HepG2 (cell line): Measurements from ENCODE around the gene EPS8L3. TPM values are rescaled to one million over a fixed set of nuclear protein-coding genes. Genes with fewer than 3 reads are reported as not detected.

Experiments used
- ASH2L ChIP-seq: fragments of 300-600, 200-600 bp; sonication (generic); IDR thresholded peaks from 2 replicates; pipeline ENCODE4 v1.7.0; 2017; ENCODE audit warnings: low read depth, mild to moderate bottlenecking, moderate library complexity, mixed read lengths, low read length; ENCODE audit not compliant: insufficient read length
- BRCA1 ChIP-seq: sonication (generic); formaldehyde crosslinking; IDR thresholded peaks from 2 replicates; pipeline ENCODE4 v1.4.0; 2020; ENCODE audit warnings: missing genetic modification reagents
- FOXC1 ChIP-seq: sonication (generic); formaldehyde crosslinking; IDR thresholded peaks from 2 replicates; pipeline ENCODE4 v1.8.0; 2022; ENCODE audit warnings: mild to moderate bottlenecking, missing genetic modification reagents, borderline replicate concordance
- GATA4 ChIP-seq: sonication (generic); IDR thresholded peaks from 2 replicates; pipeline ENCODE4 v1.6.1; 2016; ENCODE audit warnings: antibody characterized with exemption, low read depth, borderline replicate concordance
- GATAD1 ChIP-seq: IDR thresholded peaks from 2 replicates; pipeline ENCODE4 v1.6.1; 2016; ENCODE audit warnings: missing genetic modification reagents, missing compliant biosample characterization
- GATAD2A ChIP-seq: IDR thresholded peaks from 2 replicates; pipeline ENCODE4 v1.6.1; 2016
- HHEX ChIP-seq: IDR thresholded peaks from 2 replicates; pipeline ENCODE4 v1.6.1; 2016; ENCODE audit warnings: control low read depth
- ISL2 ChIP-seq: sonication (generic); formaldehyde crosslinking; IDR thresholded peaks from 2 replicates; pipeline ENCODE4 v1.5.0; 2020; ENCODE audit warnings: missing genetic modification reagents
- KAT7 ChIP-seq: IDR thresholded peaks from 2 replicates; pipeline ENCODE4 v1.6.1; 2018; ENCODE audit warnings: borderline replicate concordance, missing compliant biosample characterization
- KLF13 ChIP-seq: sonication (generic); formaldehyde crosslinking; IDR thresholded peaks from 2 replicates; pipeline ENCODE4 v1.4.0; 2020; ENCODE audit warnings: mild to moderate bottlenecking, missing genetic modification reagents
- LCORL ChIP-seq, 2 experiments: fragments of 450-650 bp in 1 of 2; sonication (generic) in 1 of 2; formaldehyde crosslinking in 1 of 2; IDR thresholded peaks; 2 replicates each; pipeline versions ENCODE4 v1.5.0 to v1.6.1; 2017 to 2020; ENCODE audit warnings: antibody characterized with exemption in 1 of 2, missing genetic modification reagents in 1 of 2
- MAZ ChIP-seq, 2 experiments: sonication (generic) in 1 of 2; formaldehyde crosslinking in 1 of 2; IDR thresholded peaks; 2 replicates each; pipeline versions ENCODE4 v1.5.0 to v1.6.1; 2012 to 2020; ENCODE audit warnings: low read depth in 2 of 2, mild to moderate bottlenecking in 2 of 2, borderline replicate concordance in 1 of 2, improper control_type of control experiment in 1 of 2, low read length in 1 of 2, missing genetic modification reagents in 1 of 2, moderate library complexity in 1 of 2
- MED1 ChIP-seq: sonication (generic); formaldehyde crosslinking; IDR thresholded peaks from 2 replicates; pipeline ENCODE4 v1.4.0; 2020; ENCODE audit warnings: missing genetic modification reagents
- MED8 ChIP-seq: sonication (generic); formaldehyde crosslinking; IDR thresholded peaks from 2 replicates; pipeline ENCODE4 v1.8.1; 2023; ENCODE audit warnings: mild to moderate bottlenecking, missing genetic modification reagents; ENCODE audit not compliant: insufficient replicate concordance
- MLLT10 ChIP-seq: sonication (generic); formaldehyde crosslinking; IDR thresholded peaks from 2 replicates; pipeline ENCODE4 v1.4.0; 2020; ENCODE audit warnings: missing genetic modification reagents
- SMAD3 ChIP-seq: sonication (generic); formaldehyde crosslinking; IDR thresholded peaks from 2 replicates; pipeline ENCODE4 v1.4.0; 2020; ENCODE audit warnings: missing genetic modification reagents
- SP140L ChIP-seq: sonication (generic); formaldehyde crosslinking; IDR thresholded peaks from 2 replicates; pipeline ENCODE4 v1.4.0; 2020; ENCODE audit warnings: missing genetic modification reagents, borderline replicate concordance
- ZBTB8A ChIP-seq: sonication (generic); formaldehyde crosslinking; IDR thresholded peaks from 2 replicates; pipeline ENCODE4 v1.4.0; 2020; ENCODE audit warnings: mild to moderate bottlenecking, low read depth, missing genetic modification reagents, borderline replicate concordance
- ZMYM2 ChIP-seq: sonication (generic); formaldehyde crosslinking; IDR thresholded peaks from 2 replicates; pipeline ENCODE4 v1.8.0; 2022; ENCODE audit warnings: mild to moderate bottlenecking, missing genetic modification reagents
- ZNF431 ChIP-seq: sonication (generic); formaldehyde crosslinking; IDR thresholded peaks from 2 replicates; pipeline ENCODE4 v1.9.0; 2022; ENCODE audit warnings: missing genetic modification reagents, low read depth, mild to moderate bottlenecking, borderline replicate concordance
- ZNF550 ChIP-seq: sonication (generic); formaldehyde crosslinking; IDR thresholded peaks from 2 replicates; pipeline ENCODE4 v1.4.0; 2020; ENCODE audit warnings: mild to moderate bottlenecking, missing genetic modification reagents, borderline replicate concordance
- ZNF589 ChIP-seq: sonication (generic); formaldehyde crosslinking; conservative IDR thresholded peaks from 2 replicates; pipeline ENCODE4 v1.8.0; 2022; ENCODE audit warnings: mild to moderate bottlenecking, moderate library complexity, missing genetic modification reagents
- ZNF616 ChIP-seq: sonication (generic); formaldehyde crosslinking; IDR thresholded peaks from 2 replicates; pipeline ENCODE4 v1.5.0; 2020; ENCODE audit warnings: low read depth, mild to moderate bottlenecking, missing genetic modification reagents
- ZSCAN31 ChIP-seq: sonication (generic); formaldehyde crosslinking; IDR thresholded peaks from 2 replicates; pipeline ENCODE4 v1.5.0; 2020; ENCODE audit warnings: low read depth, mild to moderate bottlenecking, missing genetic modification reagents
- polyA plus RNA-seq, 8 experiments: library from polyadenylated mRNA; depleted of rRNA in 3 of 8; stranded (reverse) in 7 of 8; unstranded in 1 of 8; fragments of >200 nt; fragmentation: Illumina TruSeq in 4 of 8; extraction: Trizol in 4 of 8; gene quantifications; 2 replicates each; pipeline versions ENCODE4 v1.2.1 to v1.2.3, GENCODE V29; 2011 to 2016; ENCODE audit warnings: low read depth in 4 of 8, missing spikeins in 1 of 8, mixed read lengths in 1 of 8; ENCODE audit not compliant: insufficient read depth in 1 of 8
- total RNA-seq, 5 experiments: library from RNA; depleted of rRNA; stranded (reverse); fragments of >200 nt; fragmentation: Illumina TruSeq; extraction: Trizol; gene quantifications; 2 replicates each; pipeline ENCODE4 v1.2.3, GENCODE V29; 2016; ENCODE audit warnings: low read depth in 1 of 5
- TF ChIP-seq, protein P1 (sequence below): sonication (generic); formaldehyde crosslinking; IDR thresholded peaks from 2 replicates; pipeline ENCODE4 v1.5.0; 2020; ENCODE audit warnings: mild to moderate bottlenecking, missing genetic modification reagents
- TF ChIP-seq, protein P2 (sequence below): sonication (generic); formaldehyde crosslinking; IDR thresholded peaks from 2 replicates; pipeline ENCODE4 v1.8.0; 2022; ENCODE audit warnings: mild to moderate bottlenecking, missing genetic modification reagents, moderate library complexity

EPS8L3 gene
- total and polyA plus RNA-seq, 2 of the 13 experiments (the other 11 are each of a cell fraction or from before 2014, with no cell fraction given), result 18.2 to 106 TPM

DNA sequence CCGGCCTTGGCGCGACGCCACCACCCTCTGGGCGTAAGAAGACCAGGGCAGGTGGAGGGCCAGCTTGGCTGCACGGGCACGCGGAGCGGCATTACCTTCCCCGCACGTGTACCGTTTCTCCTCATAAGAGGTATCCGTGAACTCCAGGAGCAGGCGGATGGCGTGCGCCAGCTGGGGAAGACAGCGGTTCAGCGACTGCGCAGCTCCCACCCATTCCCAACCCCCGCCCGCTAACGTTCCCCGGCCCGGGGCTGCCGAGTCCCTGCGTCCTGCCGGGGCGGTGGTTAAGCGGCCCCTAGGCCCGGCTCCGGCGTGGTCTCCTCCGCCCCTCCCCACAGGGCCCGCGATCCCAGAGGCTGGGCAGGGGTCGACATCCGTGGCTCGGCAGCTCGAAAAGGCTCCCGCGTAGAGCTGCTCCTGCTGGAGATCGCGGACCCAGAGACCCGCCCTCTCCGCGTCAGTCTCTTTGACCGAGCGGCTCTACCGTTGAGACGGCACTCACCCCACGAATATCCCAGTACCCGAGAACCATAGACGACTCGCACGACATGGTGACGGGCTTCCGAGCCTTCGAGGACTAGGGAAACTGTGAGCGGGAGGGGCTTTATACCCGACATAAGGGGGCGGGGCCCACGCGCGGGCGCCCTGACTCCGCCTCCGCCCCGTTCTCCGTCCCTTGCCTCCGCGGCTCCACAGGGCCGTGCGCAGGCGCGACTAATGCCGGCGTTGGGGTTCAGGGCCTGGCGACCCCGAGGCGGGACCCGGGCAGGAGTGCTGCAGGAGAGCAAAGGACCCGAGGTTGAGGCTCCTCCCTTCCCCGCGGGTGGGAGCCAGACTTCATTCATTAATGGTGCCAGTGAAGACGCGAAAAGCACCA is 23.7 kb downstream of the EPS8L3 start (continued):
- TF ChIP-seq ZNF431 (CRISPR knock-in tag), result no peak
- TF ChIP-seq ZNF550, result no peak
- no peak for TF ChIP-seq SP140L (CRISPR knock-in tag)
- peak; percentile 46; the same call in 1 of the 2 replicates for TF ChIP-seq ZNF616 (CRISPR knock-in tag)
- no peak for TF ChIP-seq LCORL (IDR thresholded peaks at IDR 0.05)
- TF ChIP-seq LCORL (CRISPR knock-in tag; IDR thresholded peaks at IDR 0.05), result peak; percentile 67; the same call in 1 of the 2 replicates
- 0 out of 2 replicates have a peak, but pooled peaks have one; percentile 23 for TF ChIP-seq ZNF589 (CRISPR knock-in tag)
- no peak for TF ChIP-seq BRCA1 (CRISPR knock-in tag)
- TF ChIP-seq FOXC1, result peak; percentile 84
- peak; percentile 72; the same call in 1 of the 2 replicates for TF ChIP-seq GATA4
- no peak for TF ChIP-seq ISL2
- TF ChIP-seq MED8 (CRISPR knock-in tag), result no peak
- 0 out of 2 replicates have a peak, but pooled peaks have one; percentile 35 for TF ChIP-seq KAT7 (CRISPR knock-in tag)
- TF ChIP-seq, protein P1, sequence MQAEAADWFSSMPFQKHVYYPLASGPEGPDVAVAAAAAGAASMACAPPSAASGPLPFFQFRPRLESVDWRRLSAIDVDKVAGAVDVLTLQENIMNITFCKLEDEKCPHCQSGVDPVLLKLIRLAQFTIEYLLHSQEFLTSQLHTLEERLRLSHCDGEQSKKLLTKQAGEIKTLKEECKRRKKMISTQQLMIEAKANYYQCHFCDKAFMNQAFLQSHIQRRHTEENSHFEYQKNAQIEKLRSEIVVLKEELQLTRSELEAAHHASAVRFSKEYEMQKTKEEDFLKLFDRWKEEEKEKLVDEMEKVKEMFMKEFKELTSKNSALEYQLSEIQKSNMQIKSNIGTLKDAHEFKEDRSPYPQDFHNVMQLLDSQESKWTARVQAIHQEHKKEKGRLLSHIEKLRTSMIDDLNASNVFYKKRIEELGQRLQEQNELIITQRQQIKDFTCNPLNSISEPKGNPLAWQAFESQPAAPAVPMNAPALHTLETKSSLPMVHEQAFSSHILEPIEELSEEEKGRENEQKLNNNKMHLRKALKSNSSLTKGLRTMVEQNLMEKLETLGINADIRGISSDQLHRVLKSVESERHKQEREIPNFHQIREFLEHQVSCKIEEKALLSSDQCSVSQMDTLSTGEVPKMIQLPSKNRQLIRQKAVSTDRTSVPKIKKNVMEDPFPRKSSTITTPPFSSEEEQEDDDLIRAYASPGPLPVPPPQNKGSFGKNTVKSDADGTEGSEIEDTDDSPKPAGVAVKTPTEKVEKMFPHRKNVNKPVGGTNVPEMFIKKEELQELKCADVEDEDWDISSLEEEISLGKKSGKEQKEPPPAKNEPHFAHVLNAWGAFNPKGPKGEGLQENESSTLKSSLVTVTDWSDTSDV (CRISPR knock-in tag), result peak; percentile 84; the same call in 1 of the 2 replicates
- peak; percentile 14; the same call in 1 of the 2 replicates for TF ChIP-seq GATAD2A (CRISPR knock-in tag)
- TF ChIP-seq GATAD1 (CRISPR knock-in tag), result peak; percentile 8; the same call in 1 of the 2 replicates
- TF ChIP-seq ZBTB8A (CRISPR knock-in tag), result peak; percentile 69; the same call in 1 of the 2 replicates
- TF ChIP-seq MLLT10, result no peak
- 0 out of 2 replicates have a peak, but pooled peaks have one; percentile 16 for TF ChIP-seq MED1 (CRISPR knock-in tag)
- peak; percentile 58; the same call in 1 of the 2 replicates for TF ChIP-seq ZMYM2 (CRISPR knock-in tag)
- peak; percentile 89 for TF ChIP-seq MAZ (IDR thresholded peaks at IDR 0.05; ENCODE audit: borderline replicate concordance, low read depth, low read length)
- peak; percentile 94 for TF ChIP-seq MAZ (CRISPR knock-in tag; IDR thresholded peaks at IDR 0.05; ENCODE audit: low read depth)
- no peak for TF ChIP-seq HHEX (CRISPR knock-in tag)
- TF ChIP-seq, protein P2, sequence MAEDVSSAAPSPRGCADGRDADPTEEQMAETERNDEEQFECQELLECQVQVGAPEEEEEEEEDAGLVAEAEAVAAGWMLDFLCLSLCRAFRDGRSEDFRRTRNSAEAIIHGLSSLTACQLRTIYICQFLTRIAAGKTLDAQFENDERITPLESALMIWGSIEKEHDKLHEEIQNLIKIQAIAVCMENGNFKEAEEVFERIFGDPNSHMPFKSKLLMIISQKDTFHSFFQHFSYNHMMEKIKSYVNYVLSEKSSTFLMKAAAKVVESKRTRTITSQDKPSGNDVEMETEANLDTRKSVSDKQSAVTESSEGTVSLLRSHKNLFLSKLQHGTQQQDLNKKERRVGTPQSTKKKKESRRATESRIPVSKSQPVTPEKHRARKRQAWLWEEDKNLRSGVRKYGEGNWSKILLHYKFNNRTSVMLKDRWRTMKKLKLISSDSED (CRISPR knock-in tag), result no peak; the same call in 1 of the 2 replicates
- TF ChIP-seq ASH2L, result peak; percentile 49
- TF ChIP-seq SMAD3 (CRISPR knock-in tag), result peak; percentile 69; the same call in 1 of the 2 replicates
- TF ChIP-seq ZSCAN31, result 0 out of 2 replicates have a peak, but pooled peaks have one; percentile 40
- 0 out of 2 replicates have a peak, but pooled peaks have one; percentile 47 for TF ChIP-seq KLF13 (CRISPR knock-in tag)
